Neuronal stem cell (in vitro differentiated cells): ENCODE data around the gene HERC2.

Experiments
- DNase-seq: peaks from one replicate; pipeline ENCODE4 v3.0.0-alpha.2; 2013; ENCODE audit warnings: low spot score
- H2AFZ ChIP-seq: one replicate; pipeline ENCODE4 v1.6.1; 2013; ENCODE audit warnings: mild to moderate bottlenecking, low read length, inconsistent platforms
- H2AK5ac ChIP-seq: 2 replicates; pipeline ENCODE4 v1.6.1; 2013; ENCODE audit warnings: low read depth, mild to moderate bottlenecking, inconsistent platforms, low read length, moderate library complexity, mixed read lengths
- H2BK120ac ChIP-seq: 2 replicates; pipeline ENCODE4 v1.6.1; 2013; ENCODE audit warnings: low read depth, mild to moderate bottlenecking, inconsistent platforms, low read length, moderate library complexity, mixed read lengths
- H2BK12ac ChIP-seq: one replicate; pipeline ENCODE4 v1.6.1; 2013; ENCODE audit warnings: low read length, inconsistent platforms
- H2BK15ac ChIP-seq: 2 replicates; pipeline ENCODE4 v1.6.1; 2013; ENCODE audit warnings: mild to moderate bottlenecking, low read length, inconsistent platforms, mixed read lengths
- H2BK5ac ChIP-seq: one replicate; pipeline ENCODE4 v1.6.1; 2013; ENCODE audit warnings: inconsistent platforms, mild to moderate bottlenecking, low read length, moderate library complexity
- H3K14ac ChIP-seq: one replicate; pipeline ENCODE4 v1.6.1; 2013; ENCODE audit warnings: low read length, inconsistent platforms
- H3K18ac ChIP-seq: 2 replicates; pipeline ENCODE4 v1.6.1; 2013; ENCODE audit warnings: low read length, inconsistent platforms
- H3K23ac ChIP-seq: 2 replicates; pipeline ENCODE4 v1.6.1; 2013; ENCODE audit warnings: low read depth, mild to moderate bottlenecking, mixed read lengths, low read length, inconsistent platforms; ENCODE audit not compliant: poor library complexity
- H3K27ac ChIP-seq: replicated peaks from 3 replicates; pipeline ENCODE4 v1.5.1; 2013; ENCODE audit warnings: low read length, inconsistent platforms
- H3K27me3 ChIP-seq, 3 experiments: 2 replicates each; pipeline ENCODE4 v1.6.1; 2013; ENCODE audit warnings: low read length in 3 of 3, mild to moderate bottlenecking in 2 of 3, inconsistent platforms in 1 of 3, low read depth in 1 of 3, mixed read lengths in 1 of 3, moderate library complexity in 1 of 3; ENCODE audit not compliant: control insufficient read depth in 3 of 3, insufficient read depth in 3 of 3
- H3K36me3 ChIP-seq, 2 donors: replicated peaks in 1 of 2; 2 replicates each; pipeline ENCODE4 v1.6.1; 2013; ENCODE audit warnings: low read length in 2 of 2; ENCODE audit not compliant: control insufficient read depth in 2 of 2, insufficient read depth in 2 of 2
- H3K4ac ChIP-seq: 2 replicates; pipeline ENCODE4 v1.6.1; 2013; ENCODE audit warnings: inconsistent platforms, mild to moderate bottlenecking, low read length, moderate library complexity
- H3K4me1 ChIP-seq, 2 donors: 1 replicate in 1 of 2; 2 replicates in 1 of 2; pipeline ENCODE4 v1.6.1; 2013; ENCODE audit warnings: low read length in 2 of 2, low read depth in 1 of 2; ENCODE audit not compliant: control insufficient read depth in 2 of 2, insufficient read depth in 1 of 2
- H3K4me2 ChIP-seq: one replicate; pipeline ENCODE4 v1.6.1; 2013; ENCODE audit warnings: mild to moderate bottlenecking, low read length, inconsistent platforms; ENCODE audit not compliant: insufficient read depth, poor library complexity, severe bottlenecking
- H3K4me3 ChIP-seq, 2 donors: 2 replicates each; pipeline ENCODE4 v1.5.1; 2013; ENCODE audit warnings: low read length in 2 of 2, mild to moderate bottlenecking in 2 of 2, inconsistent platforms in 1 of 2, moderate library complexity in 1 of 2
- H3K79me1 ChIP-seq: one replicate; pipeline ENCODE4 v1.6.1; 2013; ENCODE audit warnings: low read depth, mild to moderate bottlenecking, inconsistent platforms, low read length, moderate library complexity
- H3K9ac ChIP-seq: one replicate; pipeline ENCODE4 v1.6.1; 2013; ENCODE audit warnings: mild to moderate bottlenecking, low read depth, low read length, inconsistent platforms; ENCODE audit not compliant: poor library complexity
- H3K9me3 ChIP-seq, 2 donors: replicated peaks in 1 of 2; 2 replicates each; pipeline versions ENCODE3 to v1.6.1; 2013; ENCODE audit warnings: low read length in 2 of 2, mild to moderate bottlenecking in 2 of 2, inconsistent platforms in 1 of 2, low read depth in 1 of 2, mixed read lengths in 1 of 2, moderate library complexity in 1 of 2; ENCODE audit not compliant: control insufficient read depth in 2 of 2, insufficient read depth in 1 of 2
- H4K8ac ChIP-seq: one replicate; pipeline ENCODE4 v1.6.1; 2013; ENCODE audit warnings: low read depth, mild to moderate bottlenecking, inconsistent platforms, low read length, moderate library complexity
- H4K91ac ChIP-seq: one replicate; pipeline ENCODE4 v1.6.1; 2013; ENCODE audit warnings: low read length, low read depth, mild to moderate bottlenecking, inconsistent platforms; ENCODE audit not compliant: poor library complexity
- WGBS, 2 donors: extraction: QIAGEN DNeasy Blood & Tissue Kit; methylation state at CpG; one replicate each; pipeline ENCODE4 v1.1.7; 2013; ENCODE audit warnings: missing lambda C conversion rate in 2 of 2, mixed read lengths in 1 of 2; ENCODE audit not compliant: insufficient read length in 2 of 2, insufficient replicate concordance in 1 of 2; ENCODE audit errors: extremely low coverage in 2 of 2; 5-methylcytosine and 5-hydroxymethylcytosine counted together

Gene HERC2

DNA sequence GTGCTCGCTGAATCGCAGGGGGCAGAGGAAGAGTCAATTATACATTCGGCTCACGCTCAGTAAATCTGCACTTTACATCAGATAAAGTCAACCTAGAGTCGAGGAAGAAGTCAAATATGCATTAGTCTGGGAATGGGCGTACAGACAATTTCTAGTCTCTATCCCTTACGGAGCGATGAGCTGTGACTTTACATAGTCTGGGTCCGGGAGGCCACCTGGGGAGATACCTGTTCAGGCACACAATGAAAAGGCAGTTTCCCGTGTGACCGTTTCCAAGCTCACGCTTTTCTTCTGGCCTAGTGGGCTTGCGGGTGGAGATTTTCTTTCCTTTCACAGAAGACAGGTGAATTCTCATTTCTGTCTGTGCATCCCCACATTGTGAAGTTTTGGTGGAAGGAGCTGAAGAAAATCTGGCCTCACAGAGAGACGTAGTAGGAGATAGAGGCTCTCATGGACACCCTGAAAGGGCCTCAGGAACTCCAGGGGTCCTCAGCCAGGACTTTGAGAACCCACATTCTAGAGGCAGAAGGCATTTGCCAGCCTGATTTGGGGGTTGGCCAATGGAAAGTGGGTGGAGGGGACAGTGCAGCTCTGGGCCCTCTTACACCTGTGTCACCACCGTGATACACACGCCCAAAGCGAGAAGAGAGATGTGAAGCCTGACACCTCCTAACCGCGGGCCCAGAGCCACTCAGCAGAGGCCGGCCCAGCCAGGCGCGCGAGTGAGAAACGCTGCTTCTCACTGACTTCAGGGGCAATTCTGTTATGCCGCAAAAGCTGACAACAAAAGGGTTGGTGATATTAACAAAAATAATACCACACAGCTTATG is 212.1 kb downstream of the HERC2 start:
- H3K4me2 ChIP-seq = no peak overlapping the region
- H3K4ac ChIP-seq = no peak overlapping the region
- no peak overlapping the region for H4K91ac ChIP-seq
- no peak overlapping the region for H2BK12ac ChIP-seq
- H3K18ac ChIP-seq = no peak overlapping the region
- H3K9me3 ChIP-seq = peaks cover 0 to 14% of the 10 kb centered on the region in 2 donors
- WGBS, 2 donors = no CpG with 5 or more reads among the region's 25 CpGs
- no peak overlapping the region for H3K9ac ChIP-seq
- peaks cover 0 to 22% (median 3%) of the 10 kb centered on the region in 3 experiments for H3K27me3 ChIP-seq
- no peak overlapping the region for H3K27ac ChIP-seq
- no peak overlapping the region for H3K4me3 ChIP-seq
- H2AFZ ChIP-seq = no peak overlapping the region
- H3K79me1 ChIP-seq = peaks cover 6% of the 10 kb centered on the region
- H2AK5ac ChIP-seq = no peak overlapping the region
- no peak overlapping the region for H2BK120ac ChIP-seq
- H4K8ac ChIP-seq = no peak overlapping the region
- DNase-seq = no peak
- no peak overlapping the region for H3K14ac ChIP-seq
- H3K4me1 ChIP-seq = peaks cover 0 to 5% of the 10 kb centered on the region in 2 donors
- H2BK5ac ChIP-seq = no peak overlapping the region
- H2BK15ac ChIP-seq = no peak overlapping the region
- peaks cover 31 to 51% of the 10 kb centered on the region in 2 donors for H3K36me3 ChIP-seq
- peak overlapping the region; percentile 44 for H3K23ac ChIP-seq

DNA sequence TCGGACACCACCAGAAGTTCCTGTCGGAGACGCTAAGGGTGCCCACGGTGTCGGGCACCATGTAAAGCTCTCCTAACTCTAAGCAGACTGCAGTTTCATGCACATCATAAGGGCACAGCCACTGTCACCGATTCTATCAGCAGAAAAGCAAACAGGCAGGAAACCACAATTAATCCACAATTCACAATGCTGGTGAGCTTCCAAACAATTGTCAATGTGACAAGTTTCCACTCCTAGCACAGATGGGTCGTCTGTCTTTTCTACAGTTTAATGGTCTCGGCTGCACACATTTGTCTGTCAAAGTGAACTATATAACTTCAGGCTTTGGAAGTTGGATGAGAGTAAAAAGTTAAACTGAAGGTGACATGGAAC is 214.1 kb downstream of the HERC2 start:
- Histone ChIP-seq H3K4me2 (no peak overlapping the region), H3K9ac (no peak overlapping the region), H2AFZ (peak overlapping the region; percentile 83), H3K27me3 (peaks cover 0 to 24% (median 13%) of the 10 kb centered on the region in 3 experiments), H3K79me1 (peaks cover 6% of the 10 kb centered on the region), H3K23ac (peak overlapping the region; percentile 16), H3K14ac (peak overlapping the region; percentile 17), H4K8ac (peak overlapping the region; percentile 58), H3K36me3 (peaks cover 13 to 31% of the 10 kb centered on the region in 2 donors), H3K4me3 (no peak overlapping the region), H2BK120ac (no peak overlapping the region), H3K9me3 (peaks cover 0 to 14% of the 10 kb centered on the region in 2 donors), H2AK5ac (no peak overlapping the region), H2BK5ac (no peak overlapping the region), H2BK12ac (no peak overlapping the region), H2BK15ac (peak overlapping the region; percentile 84), H3K27ac (no peak overlapping the region), H4K91ac (no peak overlapping the region), H3K18ac (peak overlapping the region; percentile 98), H3K4me1 (peaks cover 0 to 5% of the 10 kb centered on the region in 2 donors), H3K4ac (no peak overlapping the region)
- WGBS, 2 donors = no CpG with 5 or more reads among the region's 8 CpGs
- no peak for DNase-seq

DNA sequence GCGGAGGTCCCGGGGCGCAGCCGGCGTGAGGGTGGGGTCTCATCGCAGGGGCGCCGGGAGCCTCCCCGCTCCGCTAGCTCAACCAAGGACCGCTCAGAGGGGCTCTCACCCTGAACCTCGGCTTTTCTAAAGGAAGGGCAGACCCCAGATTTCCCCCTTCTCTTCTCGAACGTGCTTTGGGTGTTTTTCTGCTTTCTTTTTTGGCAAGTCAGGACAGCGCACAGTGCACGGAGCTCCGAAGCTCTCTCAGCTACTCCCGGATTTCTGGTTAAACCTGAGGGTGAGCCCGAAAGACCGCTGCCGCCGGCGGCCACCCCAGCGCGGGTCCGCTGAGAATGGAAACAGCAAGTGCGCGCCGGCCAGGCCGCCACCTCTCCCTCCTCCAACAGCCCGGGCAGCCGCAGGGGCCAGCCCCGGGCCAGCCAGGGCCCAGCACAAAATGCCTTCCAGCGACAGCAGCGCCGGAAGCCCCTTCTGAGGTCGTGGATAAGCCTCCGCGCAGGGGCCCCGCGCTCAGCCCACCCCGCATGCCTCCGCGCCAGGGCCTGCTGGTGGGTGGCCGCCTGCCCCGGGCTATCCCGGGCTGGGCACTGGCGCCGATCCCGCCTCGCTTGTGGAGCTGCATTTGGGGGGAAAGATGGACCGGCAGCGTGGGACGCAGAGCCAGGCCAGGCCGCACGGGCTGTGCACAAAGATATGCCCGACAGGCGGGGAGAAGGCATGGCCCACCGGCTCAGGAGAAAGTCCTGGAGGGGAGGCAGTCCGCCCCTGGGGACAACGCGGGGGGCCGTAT is 214.7 kb downstream of the HERC2 start:
- Histone ChIP-seq H4K8ac (peak overlapping the region; percentile 58), H3K23ac (peak overlapping the region; percentile 16), H3K79me1 (peaks cover 6% of the 10 kb centered on the region), H3K36me3 (peaks cover 8 to 25% of the 10 kb centered on the region in 2 donors), H3K9ac (peak overlapping the region; percentile 53), H3K4ac (no peak overlapping the region), H3K4me1 (peaks cover 0 to 5% of the 10 kb centered on the region in 2 donors), H3K4me3 (peak overlapping the region; percentile 20 to 80), H3K27ac (no peak overlapping the region), H2BK5ac (no peak overlapping the region), H3K9me3 (peaks cover 0 to 14% of the 10 kb centered on the region in 2 donors), H2AK5ac (no peak overlapping the region), H2BK120ac (peak overlapping the region; percentile 81), H2AFZ (peak overlapping the region; percentile 83), H3K18ac (peak overlapping the region; percentile 98), H3K27me3 (peaks cover 0 to 24% (median 15%) of the 10 kb centered on the region in 3 experiments), H3K4me2 (peak overlapping the region; percentile 89), H4K91ac (no peak overlapping the region), H3K14ac (peak overlapping the region; percentile 38), H2BK15ac (peak overlapping the region; percentile 84), H2BK12ac (no peak overlapping the region)
- no CpG with 5 or more reads among the region's 63 CpGs for WGBS, 2 donors
- no peak for DNase-seq
